Endothelial cell (in vitro differentiated cells): ENCODE data around the gene MPP4. TPM values are rescaled to one million over a fixed set of nuclear protein-coding genes. Genes with fewer than 3 reads are reported as not detected.

Experiments used
- DNase-seq: peaks from one replicate; pipeline ENCODE4 v3.0.0; 2021; ENCODE audit warnings: low spot score
- H3K27ac Mint-ChIP-seq: one replicate; pipeline ENCODE4 v1.8.0; 2021; ENCODE audit warnings: mixed read lengths, inconsistent platforms; ENCODE audit not compliant: unreplicated experiment
- H3K27me3 Mint-ChIP-seq: one replicate; pipeline ENCODE4 v1.8.0; 2021; ENCODE audit warnings: mild to moderate bottlenecking, moderate library complexity, mixed read lengths, inconsistent platforms; ENCODE audit not compliant: unreplicated experiment
- H3K36me3 Mint-ChIP-seq: one replicate; pipeline ENCODE4 v1.8.0; 2021; ENCODE audit warnings: mild to moderate bottlenecking, low read depth, mixed read lengths, inconsistent platforms; ENCODE audit not compliant: unreplicated experiment
- H3K4me1 Mint-ChIP-seq: one replicate; pipeline ENCODE4 v1.8.0; 2021; ENCODE audit warnings: mild to moderate bottlenecking, mixed read lengths, inconsistent platforms; ENCODE audit not compliant: unreplicated experiment
- H3K4me3 Mint-ChIP-seq: one replicate; pipeline ENCODE4 v1.8.0; 2021; ENCODE audit warnings: mild to moderate bottlenecking, mixed read lengths, inconsistent platforms; ENCODE audit not compliant: unreplicated experiment
- H3K9me3 Mint-ChIP-seq: one replicate; pipeline ENCODE4 v1.8.0; 2021; ENCODE audit warnings: mixed read lengths, inconsistent platforms; ENCODE audit not compliant: unreplicated experiment
- total RNA-seq: library from RNA; stranded (reverse); fragmentation: NEBNext Ultra II Directional; extraction: Animal tissue kit (Norgen Biotek cat#: 25700); gene quantifications from one replicate; pipeline ENCODE4 v1.2.1, GENCODE V29; 2021; ENCODE audit not compliant: unreplicated experiment
- TF ChIP-seq, protein P1 (sequence below): fragments of 200-600 bp; sonication (generic); IDR thresholded peaks from one replicate; pipeline ENCODE4 v1.5.0; 2021; ENCODE audit warnings: antibody characterized with exemption; ENCODE audit not compliant: unreplicated experiment

Gene MPP4
- total RNA-seq, 1 donor from 2014 or later = 0.13 TPM

DNA sequence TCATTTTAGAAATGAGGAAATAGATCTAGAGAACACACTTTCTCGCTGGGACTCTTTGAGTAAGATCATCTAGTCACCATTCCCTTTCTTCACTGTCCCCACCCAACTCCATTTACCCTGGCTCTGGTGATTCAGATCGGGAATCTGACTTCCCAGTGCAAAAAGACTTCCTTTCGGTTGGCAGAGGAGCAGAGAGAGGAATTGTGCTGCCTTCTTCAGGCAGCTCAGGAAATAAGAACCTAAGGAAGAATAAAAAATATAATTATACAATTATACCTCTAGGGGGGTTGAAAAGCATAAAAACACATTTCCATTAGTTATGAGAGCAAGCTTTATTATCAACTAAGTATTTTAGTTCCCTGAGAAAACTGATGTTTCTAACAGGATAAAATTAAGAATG is 9.3 kb upstream of the MPP4 start:
- H3K4me3 Mint-ChIP-seq = no peak overlapping the region
- no peak overlapping the region for H3K27ac Mint-ChIP-seq
- no peaks in the 10 kb centered on the region for H3K4me1 Mint-ChIP-seq
- peaks cover 8% of the 10 kb centered on the region for H3K36me3 Mint-ChIP-seq
- no peaks in the 10 kb centered on the region for H3K27me3 Mint-ChIP-seq
- no peak for DNase-seq
- H3K9me3 Mint-ChIP-seq = no peaks in the 10 kb centered on the region
- TF ChIP-seq, protein P1, sequence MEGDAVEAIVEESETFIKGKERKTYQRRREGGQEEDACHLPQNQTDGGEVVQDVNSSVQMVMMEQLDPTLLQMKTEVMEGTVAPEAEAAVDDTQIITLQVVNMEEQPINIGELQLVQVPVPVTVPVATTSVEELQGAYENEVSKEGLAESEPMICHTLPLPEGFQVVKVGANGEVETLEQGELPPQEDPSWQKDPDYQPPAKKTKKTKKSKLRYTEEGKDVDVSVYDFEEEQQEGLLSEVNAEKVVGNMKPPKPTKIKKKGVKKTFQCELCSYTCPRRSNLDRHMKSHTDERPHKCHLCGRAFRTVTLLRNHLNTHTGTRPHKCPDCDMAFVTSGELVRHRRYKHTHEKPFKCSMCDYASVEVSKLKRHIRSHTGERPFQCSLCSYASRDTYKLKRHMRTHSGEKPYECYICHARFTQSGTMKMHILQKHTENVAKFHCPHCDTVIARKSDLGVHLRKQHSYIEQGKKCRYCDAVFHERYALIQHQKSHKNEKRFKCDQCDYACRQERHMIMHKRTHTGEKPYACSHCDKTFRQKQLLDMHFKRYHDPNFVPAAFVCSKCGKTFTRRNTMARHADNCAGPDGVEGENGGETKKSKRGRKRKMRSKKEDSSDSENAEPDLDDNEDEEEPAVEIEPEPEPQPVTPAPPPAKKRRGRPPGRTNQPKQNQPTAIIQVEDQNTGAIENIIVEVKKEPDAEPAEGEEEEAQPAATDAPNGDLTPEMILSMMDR = no peak

- Mint-ChIP-seq H3K9me3 (no peaks in the 10 kb centered on the region), H3K36me3 (peaks cover 8% of the 10 kb centered on the region), H3K27me3 (no peaks in the 10 kb centered on the region)
Observed at GRCh38 chr2:201707142-201707541, 8.7 kb upstream of the MPP4 start.

DNA sequence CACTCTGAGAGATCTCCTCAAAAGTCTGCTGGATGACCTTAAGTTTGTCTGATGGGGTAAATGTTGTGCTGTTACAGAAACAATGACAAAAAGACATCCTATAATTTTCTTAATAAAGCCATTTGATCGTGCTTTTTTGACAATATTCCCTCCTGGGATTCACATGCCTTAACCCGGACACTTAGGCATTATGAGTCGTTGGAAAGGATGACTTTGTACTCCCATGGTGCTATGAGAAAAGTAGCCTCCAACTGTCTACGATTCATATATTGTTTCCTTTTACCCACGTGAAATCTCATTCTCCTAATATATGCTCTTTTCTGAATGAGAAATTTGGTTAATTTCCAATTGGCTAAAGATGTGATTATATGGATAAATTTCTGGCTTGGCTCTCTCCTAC is 6.1 kb upstream of the MPP4 start:
- Mint-ChIP-seq H3K4me1 (no peaks in the 10 kb centered on the region), H3K9me3 (no peaks in the 10 kb centered on the region), H3K36me3 (peaks cover 5% of the 10 kb centered on the region), H3K4me3 (no peak overlapping the region), H3K27me3 (peaks cover 2% of the 10 kb centered on the region), H3K27ac (no peak overlapping the region)
- TF ChIP-seq, protein P1 = no peak
- DNase-seq = no peak

More at GRCh38 chr2:201707142-201707541, 8.7 kb upstream of the MPP4 start:
- no peak overlapping the region for H3K4me3 Mint-ChIP-seq
- TF ChIP-seq, protein P1 = no peak
- H3K4me1 Mint-ChIP-seq = no peaks in the 10 kb centered on the region
- H3K27ac Mint-ChIP-seq = no peak overlapping the region
- DNase-seq = no peak

GRCh38 chr2:201701646-201702045 is 3.2 kb upstream of the MPP4 start:
- H3K36me3 Mint-ChIP-seq = no peaks in the 10 kb centered on the region
- TF ChIP-seq, protein P1 = no peak
- peaks cover 2% of the 10 kb centered on the region for H3K27me3 Mint-ChIP-seq
- H3K4me1 Mint-ChIP-seq = no peaks in the 10 kb centered on the region
- no peak for DNase-seq
- no peaks in the 10 kb centered on the region for H3K9me3 Mint-ChIP-seq
- no peak overlapping the region for H3K4me3 Mint-ChIP-seq
- no peak overlapping the region for H3K27ac Mint-ChIP-seq

DNA sequence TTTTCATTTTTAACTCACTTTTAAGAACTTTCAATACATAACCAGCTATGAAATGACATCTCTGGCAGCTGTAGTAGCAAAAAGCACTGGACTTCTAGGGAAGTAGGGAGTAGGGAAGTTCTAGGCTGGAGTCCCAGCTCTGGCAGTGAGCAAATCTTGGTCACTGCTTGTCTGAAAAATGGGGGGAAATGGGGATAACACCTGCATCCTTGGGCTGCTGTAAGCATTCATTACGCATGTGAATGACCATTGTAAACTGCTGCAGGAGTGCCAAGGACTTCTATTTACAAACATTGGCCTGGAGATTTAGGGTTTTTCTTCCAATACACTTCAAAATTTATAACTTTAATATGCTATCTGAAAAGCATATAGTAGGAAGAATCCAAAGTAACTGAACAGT is 972 bp upstream of the MPP4 start:
- no peak overlapping the region for H3K4me3 Mint-ChIP-seq
- H3K27me3 Mint-ChIP-seq = peaks cover 2% of the 10 kb centered on the region
- no peaks in the 10 kb centered on the region for H3K9me3 Mint-ChIP-seq
- DNase-seq = no peak
- no peaks in the 10 kb centered on the region for H3K4me1 Mint-ChIP-seq
- no peaks in the 10 kb centered on the region for H3K36me3 Mint-ChIP-seq
- no peak overlapping the region for H3K27ac Mint-ChIP-seq
- TF ChIP-seq, protein P1 = no peak
